K562 (cell line): ENCODE data around the gene PKDCC. TPM values are rescaled to one million over a fixed set of nuclear protein-coding genes. Genes with fewer than 3 reads are reported as not detected.

Experiments
- ATAC-seq: fragments of 200-7000 bp; cut with Tn5 transposase; 3 replicates; pipeline ENCODE4 v1.9.1; 2020; ENCODE audit warnings: moderate library complexity
- BruUV-seq: library from RNA; stranded (reverse); fragments of 400-500 nt; replicated peaks from 2 replicates; lab custom pipeline; 2021; lab: Mats Ljungman, UMichigan
- CTCF ChIA-PET: fragments of 300-600 bp; formaldehyde crosslinking; extraction: SDS; loops from one replicate; lab custom pipeline; 2021; ENCODE audit warnings: low intra/inter-chr PET ratio; lab: Yijun Ruan, JAX
- POLR2A ChIA-PET: fragments of 300-600, 350-650 bp; sonication (Branson Sonifier 250); formaldehyde crosslinking; extraction: SDS; loops from one replicate; lab custom pipeline; 2021; ENCODE audit warnings: antibody characterized with exemption, inconsistent platforms; lab: Yijun Ruan, JAX
- DNase-seq, 4 experiments: peaks; one replicate each; pipeline versions ENCODE4 v3.0.0 to v3.0.0-alpha.2; 2011 to 2018; ENCODE audit warnings: low spot score in 3 of 4, mixed read lengths in 3 of 4; ENCODE audit errors: extremely low read depth in 1 of 4
- FAIRE-seq: peaks from 2 replicates; lab custom pipeline; 2011; peaks lifted over from hg19 to GRCh38; lab: Jason Lieb, UNC
- H2AFZ ChIP-seq: 2 replicates; pipeline ENCODE4 v1.6.0; 2011; ENCODE audit warnings: low read depth, low read length, control low read depth, inconsistent platforms
- H3K27ac ChIP-seq: fragments of 200-600 bp; 3 replicates; pipeline ENCODE4 v1.8.0; 2011; ENCODE audit warnings: low read depth, mild to moderate bottlenecking, control low read depth, inconsistent platforms, low read length, moderate library complexity, mixed read lengths; ENCODE audit errors: extremely low read depth
- H3K27me3 ChIP-seq, 2 experiments: fragments of 300-600 bp in 1 of 2; 2 replicates in 1 of 2; 3 replicates in 1 of 2; pipeline versions ENCODE4 v1.6.0 to v1.8.0; 2011; ENCODE audit warnings: inconsistent platforms in 2 of 2, low read length in 2 of 2, mild to moderate bottlenecking in 1 of 2, mixed read lengths in 1 of 2, moderate library complexity in 1 of 2; ENCODE audit not compliant: control insufficient read depth in 2 of 2, insufficient read depth in 2 of 2
- H3K36me3 ChIP-seq: fragments of 300-600 bp; 3 replicates; pipeline ENCODE4 v1.8.0; 2011; ENCODE audit warnings: mild to moderate bottlenecking, low read length, inconsistent platforms; ENCODE audit not compliant: control insufficient read depth, insufficient read depth
- H3K4me1 ChIP-seq, 2 experiments: fragments of 200-600 bp in 1 of 2; replicated peaks in 1 of 2; 2 replicates in 1 of 2; 3 replicates in 1 of 2; pipeline versions ENCODE4 v1.5.1 to v1.8.0; 2011; ENCODE audit warnings: inconsistent platforms in 2 of 2, low read length in 2 of 2, mild to moderate bottlenecking in 1 of 2, mixed read lengths in 1 of 2, moderate library complexity in 1 of 2; ENCODE audit not compliant: control insufficient read depth in 2 of 2, insufficient read depth in 2 of 2
- H3K4me2 ChIP-seq: 2 replicates; pipeline ENCODE4 v1.6.1; 2011; ENCODE audit warnings: low read length, control low read depth, inconsistent platforms, mixed read lengths; ENCODE audit not compliant: insufficient read depth
- H3K4me3 ChIP-seq: fragments of 200-600 bp; sonication (generic), shearing (Covaris generic); 2 replicates; pipeline ENCODE4 v1.5.1; 2016; ENCODE audit warnings: control low read depth, inconsistent platforms
- H3K79me2 ChIP-seq: fragments of 200-600 bp; 3 replicates; pipeline ENCODE4 v1.8.0; 2011; ENCODE audit warnings: low read length, inconsistent platforms; ENCODE audit not compliant: control insufficient read depth, insufficient read depth
- H3K9ac ChIP-seq, 2 experiments: 2 replicates each; pipeline versions ENCODE4 v1.6.0 to v1.6.1; 2011; ENCODE audit warnings: low read depth in 2 of 2, low read length in 2 of 2, control low read depth in 1 of 2, inconsistent platforms in 1 of 2, mild to moderate bottlenecking in 1 of 2, mixed read lengths in 1 of 2; ENCODE audit not compliant: insufficient read depth in 1 of 2
- H3K9me1 ChIP-seq: one replicate; pipeline ENCODE4 v1.6.0; 2011; ENCODE audit warnings: inconsistent platforms, mild to moderate bottlenecking, low read length, moderate library complexity; ENCODE audit not compliant: control insufficient read depth, insufficient read depth
- H3K9me3 ChIP-seq: replicated peaks from 2 replicates; pipeline ENCODE4 v1.5.1; 2011; ENCODE audit warnings: low read depth, low read length, inconsistent platforms; ENCODE audit not compliant: control insufficient read depth, insufficient read depth
- H4K20me1 ChIP-seq: replicated peaks from 2 replicates; pipeline ENCODE4 v1.6.1; 2011; ENCODE audit warnings: low read length, inconsistent platforms, mixed read lengths; ENCODE audit not compliant: control insufficient read depth, insufficient read depth
- CHAMP1 ChIP-seq: fragments of 450-650 bp; IDR thresholded peaks from 2 replicates; pipeline ENCODE4 v1.6.1; 2016; ENCODE audit warnings: mild to moderate bottlenecking
- CREM ChIP-seq: IDR thresholded peaks from 2 replicates; pipeline ENCODE4 v1.6.1; 2014; ENCODE audit warnings: antibody characterized with exemption, low read depth
- PRMT5 ChIP-seq: sonication (generic); formaldehyde crosslinking; IDR thresholded peaks from 2 replicates; pipeline ENCODE4 v1.5.0; 2020; ENCODE audit warnings: missing genetic modification reagents
- SRSF7 ChIP-seq: fragments of 200-400 bp; formaldehyde crosslinking; optimal IDR thresholded peaks from 2 replicates; pipeline ENCODE3; 2017; ENCODE audit warnings: mild to moderate bottlenecking, low read depth, low read length
- ZMIZ1 ChIP-seq, 2 experiments: fragments of 150-350 bp in 1 of 2; IDR thresholded peaks; 2 replicates each; pipeline ENCODE4 v1.6.1; 2012 to 2016; ENCODE audit warnings: low read depth in 2 of 2, low read length in 2 of 2, mild to moderate bottlenecking in 1 of 2, moderate library complexity in 1 of 2
- ZNF12 ChIP-seq: sonication (generic); formaldehyde crosslinking; IDR thresholded peaks from 2 replicates; pipeline ENCODE4 v1.4.0; 2020; ENCODE audit warnings: mild to moderate bottlenecking, missing genetic modification reagents
- ZNF24 ChIP-seq: fragments of 450-650 bp; IDR thresholded peaks from 2 replicates; pipeline ENCODE4 v1.6.1; 2016
- ZNF583 ChIP-seq: fragments of 250-450 bp; sonication (Bioruptor Pico); IDR thresholded peaks from 2 replicates; pipeline ENCODE4 v1.4.0; 2020
- WGBS: fragments of 100-300 bp; shearing (Covaris generic); methylation state at CpG from one replicate; pipeline ENCODE4 v1.1.6; 2016; ENCODE audit warnings: low coverage, mixed read lengths; ENCODE audit not compliant: insufficient coverage; ENCODE audit errors: missing lambda C conversion rate; 5-methylcytosine and 5-hydroxymethylcytosine counted together
- in situ Hi-C: fragments of 300-500 bp; cut with MboI; formaldehyde crosslinking; loops from 4 replicates; pipeline ENCODE4 v1.15.0; 2018; ENCODE audit warnings: inconsistent platforms, mixed read lengths
- intact Hi-C: fragments of 100-400 bp; cut with micrococcal nuclease; formaldehyde crosslinking; loops from 2 replicates; pipeline ENCODE4 v1.14.2; 2022
- polyA plus RNA-seq, 8 experiments: library from polyadenylated mRNA; depleted of rRNA in 4 of 8; stranded (reverse) in 5 of 8; unstranded in 3 of 8; fragments of >200 nt; fragmentation: Nextera tagmentation in 2 of 8; fragmentation: Illumina TruSeq in 1 of 8; extraction: Ambion mirVana in 2 of 8; extraction: Trizol in 1 of 8; gene quantifications; 2 replicates each; pipeline versions ENCODE4 v1.2.1 to v1.2.3, GENCODE V29; 2011 to 2014; ENCODE audit warnings: inconsistent platforms in 1 of 8, missing spikeins in 1 of 8
- total RNA-seq, 7 experiments: library from RNA; depleted of rRNA in 6 of 7; stranded (reverse); fragments of >200 nt in 6 of 7; fragmentation: Illumina TruSeq in 2 of 7; extraction: Trizol in 2 of 7; gene quantifications; 2 replicates each; pipeline versions ENCODE4 v1.2.1 to v1.2.3, GENCODE V29; 2011 to 2021; ENCODE audit warnings: low replicate concordance in 1 of 7
- TF ChIP-seq, protein P1 (sequence below): conservative IDR thresholded peaks from 2 replicates; pipeline ENCODE4 v1.6.1; 2011; ENCODE audit warnings: low read depth, mild to moderate bottlenecking, low read length; ENCODE audit not compliant: control insufficient read depth
- TF ChIP-seq, protein P2 (sequence below): sonication (generic); formaldehyde crosslinking; IDR thresholded peaks from 2 replicates; pipeline ENCODE4 v1.8.0; 2023; ENCODE audit warnings: mild to moderate bottlenecking, missing genetic modification reagents

PKDCC gene
- total and polyA plus RNA-seq, 9 of the 15 experiments (the other 6 are each of a cell fraction or from before 2014, with no cell fraction given), result 0.62 to 14.8 (median 1.3) TPM; not detected in 2

- Histone ChIP-seq H3K79me2 (no peaks in the 10 kb centered on the region), H3K27me3 (peaks cover 20 to 51% of the 10 kb centered on the region in 2 experiments; a peak in 4 of 5 replicates), H3K9me3 (no peaks in the 10 kb centered on the region), H2AFZ (no peak overlapping the region), H3K9ac (no peak overlapping the region), H4K20me1 (peaks cover 4% of the 10 kb centered on the region; the same call in 1 of the 2 replicates), H3K4me2 (no peak overlapping the region), H3K9me1 (no peaks in the 10 kb centered on the region), H3K4me1 (no peaks in the 10 kb centered on the region; a peak in 1 of 5 replicates), H3K4me3 (no peak overlapping the region), H3K36me3 (no peaks in the 10 kb centered on the region), H3K27ac (no peak overlapping the region)
- ChIA-PET CTCF (no interaction called here), POLR2A (interaction anchor here (0.9 kb wide), 1 partner anchor 30 kb away, joined by 5 read pairs; no protein-coding TSS in a partner anchor)
- BruUV-seq, result no TSS peak
- intact Hi-C loops (no loop called here), in situ Hi-C loops (no loop called here)
- no peak for FAIRE-seq
- ATAC-seq, result no peak
- no peak for DNase-seq
- WGBS, result under 1% methylated on average over 8 of the region's 8 CpGs
- TF ChIP-seq CHAMP1 (no peak), ZNF583 (CRISPR knock-in tag) (no peak), ZNF12 (no peak), PRMT5 (no peak), CREM (no peak), SRSF7 (no peak), ZNF24 (no peak), ZMIZ1 (IDR thresholded peaks at IDR 0.05; ENCODE audit: low read depth in 2 of 2, low read length in 2 of 2) (no peak)
- TF ChIP-seq, protein P1, sequence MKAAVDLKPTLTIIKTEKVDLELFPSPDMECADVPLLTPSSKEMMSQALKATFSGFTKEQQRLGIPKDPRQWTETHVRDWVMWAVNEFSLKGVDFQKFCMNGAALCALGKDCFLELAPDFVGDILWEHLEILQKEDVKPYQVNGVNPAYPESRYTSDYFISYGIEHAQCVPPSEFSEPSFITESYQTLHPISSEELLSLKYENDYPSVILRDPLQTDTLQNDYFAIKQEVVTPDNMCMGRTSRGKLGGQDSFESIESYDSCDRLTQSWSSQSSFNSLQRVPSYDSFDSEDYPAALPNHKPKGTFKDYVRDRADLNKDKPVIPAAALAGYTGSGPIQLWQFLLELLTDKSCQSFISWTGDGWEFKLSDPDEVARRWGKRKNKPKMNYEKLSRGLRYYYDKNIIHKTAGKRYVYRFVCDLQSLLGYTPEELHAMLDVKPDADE, result no peak
- TF ChIP-seq, protein P2, sequence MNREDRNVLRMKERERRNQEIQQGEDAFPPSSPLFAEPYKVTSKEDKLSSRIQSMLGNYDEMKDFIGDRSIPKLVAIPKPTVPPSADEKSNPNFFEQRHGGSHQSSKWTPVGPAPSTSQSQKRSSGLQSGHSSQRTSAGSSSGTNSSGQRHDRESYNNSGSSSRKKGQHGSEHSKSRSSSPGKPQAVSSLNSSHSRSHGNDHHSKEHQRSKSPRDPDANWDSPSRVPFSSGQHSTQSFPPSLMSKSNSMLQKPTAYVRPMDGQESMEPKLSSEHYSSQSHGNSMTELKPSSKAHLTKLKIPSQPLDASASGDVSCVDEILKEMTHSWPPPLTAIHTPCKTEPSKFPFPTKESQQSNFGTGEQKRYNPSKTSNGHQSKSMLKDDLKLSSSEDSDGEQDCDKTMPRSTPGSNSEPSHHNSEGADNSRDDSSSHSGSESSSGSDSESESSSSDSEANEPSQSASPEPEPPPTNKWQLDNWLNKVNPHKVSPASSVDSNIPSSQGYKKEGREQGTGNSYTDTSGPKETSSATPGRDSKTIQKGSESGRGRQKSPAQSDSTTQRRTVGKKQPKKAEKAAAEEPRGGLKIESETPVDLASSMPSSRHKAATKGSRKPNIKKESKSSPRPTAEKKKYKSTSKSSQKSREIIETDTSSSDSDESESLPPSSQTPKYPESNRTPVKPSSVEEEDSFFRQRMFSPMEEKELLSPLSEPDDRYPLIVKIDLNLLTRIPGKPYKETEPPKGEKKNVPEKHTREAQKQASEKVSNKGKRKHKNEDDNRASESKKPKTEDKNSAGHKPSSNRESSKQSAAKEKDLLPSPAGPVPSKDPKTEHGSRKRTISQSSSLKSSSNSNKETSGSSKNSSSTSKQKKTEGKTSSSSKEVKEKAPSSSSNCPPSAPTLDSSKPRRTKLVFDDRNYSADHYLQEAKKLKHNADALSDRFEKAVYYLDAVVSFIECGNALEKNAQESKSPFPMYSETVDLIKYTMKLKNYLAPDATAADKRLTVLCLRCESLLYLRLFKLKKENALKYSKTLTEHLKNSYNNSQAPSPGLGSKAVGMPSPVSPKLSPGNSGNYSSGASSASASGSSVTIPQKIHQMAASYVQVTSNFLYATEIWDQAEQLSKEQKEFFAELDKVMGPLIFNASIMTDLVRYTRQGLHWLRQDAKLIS (CRISPR knock-in tag), result no peak
These were observed 19.2 kb upstream of the PKDCC start for GRCh38 chr2:42028571-42029148.
